ENCODE results near the gene KCNIP3.

DNA sequence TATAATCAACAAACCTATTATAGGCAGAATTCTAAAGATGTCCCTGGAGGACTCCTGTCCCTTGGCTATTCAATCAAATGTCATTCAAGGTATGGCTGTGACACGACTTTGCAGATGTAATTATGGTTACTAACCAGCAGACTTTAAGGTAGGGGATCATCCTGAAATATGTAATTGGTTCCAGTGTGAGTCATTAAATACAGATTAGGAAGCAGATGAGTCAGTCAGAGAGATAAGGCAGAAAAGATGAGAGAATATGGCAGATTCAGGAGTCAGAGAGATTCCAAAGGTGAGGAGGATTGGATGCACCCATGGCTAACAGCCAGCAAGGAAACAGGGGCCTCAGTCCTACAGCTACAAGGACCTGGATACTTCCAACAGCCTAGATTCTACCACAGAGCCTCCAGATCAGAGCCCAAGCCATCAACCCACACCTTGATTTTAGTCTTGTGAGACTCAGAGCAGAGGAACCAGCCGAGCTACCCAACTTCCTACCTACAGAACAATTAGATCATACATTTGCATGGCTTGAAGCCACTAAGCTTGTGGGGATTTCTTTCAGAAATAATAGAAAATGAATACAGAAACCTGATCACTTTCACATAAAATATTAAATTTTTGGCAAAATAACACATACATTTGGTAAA lies 34.1 kb upstream of the KCNIP3 start:
- TF ChIP-seq ZNF555 (tag by site-specific recombination; conservative IDR thresholded peaks at IDR 0.05) (no peak), ZNF792 (tag by site-specific recombination; IDR thresholded peaks at IDR 0.05) (no peak), ZNF26 (tag by site-specific recombination; IDR thresholded peaks at IDR 0.05) (no peak), ZNF549 (tag by site-specific recombination; IDR thresholded peaks at IDR 0.05) (no peak), ZSCAN4 (tag by site-specific recombination; IDR thresholded peaks at IDR 0.05) (no peak), ZNF629 (tag by site-specific recombination; IDR thresholded peaks at IDR 0.05) (no peak), OSR2 (tag by site-specific recombination; IDR thresholded peaks at IDR 0.05) (no peak), RBAK (tag by site-specific recombination; IDR thresholded peaks at IDR 0.05) (no peak), MYNN (tag by site-specific recombination; IDR thresholded peaks at IDR 0.05; ENCODE audit: borderline replicate concordance) (no peak), ZNF530 (tag by site-specific recombination; IDR thresholded peaks at IDR 0.05; ENCODE audit: low read depth) (no peak), ZNF23 (tag by site-specific recombination; IDR thresholded peaks at IDR 0.05; ENCODE audit: borderline replicate concordance) (no peak)
- TF ChIP-seq, protein P1, sequence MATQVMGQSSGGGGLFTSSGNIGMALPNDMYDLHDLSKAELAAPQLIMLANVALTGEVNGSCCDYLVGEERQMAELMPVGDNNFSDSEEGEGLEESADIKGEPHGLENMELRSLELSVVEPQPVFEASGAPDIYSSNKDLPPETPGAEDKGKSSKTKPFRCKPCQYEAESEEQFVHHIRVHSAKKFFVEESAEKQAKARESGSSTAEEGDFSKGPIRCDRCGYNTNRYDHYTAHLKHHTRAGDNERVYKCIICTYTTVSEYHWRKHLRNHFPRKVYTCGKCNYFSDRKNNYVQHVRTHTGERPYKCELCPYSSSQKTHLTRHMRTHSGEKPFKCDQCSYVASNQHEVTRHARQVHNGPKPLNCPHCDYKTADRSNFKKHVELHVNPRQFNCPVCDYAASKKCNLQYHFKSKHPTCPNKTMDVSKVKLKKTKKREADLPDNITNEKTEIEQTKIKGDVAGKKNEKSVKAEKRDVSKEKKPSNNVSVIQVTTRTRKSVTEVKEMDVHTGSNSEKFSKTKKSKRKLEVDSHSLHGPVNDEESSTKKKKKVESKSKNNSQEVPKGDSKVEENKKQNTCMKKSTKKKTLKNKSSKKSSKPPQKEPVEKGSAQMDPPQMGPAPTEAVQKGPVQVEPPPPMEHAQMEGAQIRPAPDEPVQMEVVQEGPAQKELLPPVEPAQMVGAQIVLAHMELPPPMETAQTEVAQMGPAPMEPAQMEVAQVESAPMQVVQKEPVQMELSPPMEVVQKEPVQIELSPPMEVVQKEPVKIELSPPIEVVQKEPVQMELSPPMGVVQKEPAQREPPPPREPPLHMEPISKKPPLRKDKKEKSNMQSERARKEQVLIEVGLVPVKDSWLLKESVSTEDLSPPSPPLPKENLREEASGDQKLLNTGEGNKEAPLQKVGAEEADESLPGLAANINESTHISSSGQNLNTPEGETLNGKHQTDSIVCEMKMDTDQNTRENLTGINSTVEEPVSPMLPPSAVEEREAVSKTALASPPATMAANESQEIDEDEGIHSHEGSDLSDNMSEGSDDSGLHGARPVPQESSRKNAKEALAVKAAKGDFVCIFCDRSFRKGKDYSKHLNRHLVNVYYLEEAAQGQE (tag by site-specific recombination; IDR thresholded peaks at IDR 0.05), result no peak
- TF ChIP-seq, protein P2, sequence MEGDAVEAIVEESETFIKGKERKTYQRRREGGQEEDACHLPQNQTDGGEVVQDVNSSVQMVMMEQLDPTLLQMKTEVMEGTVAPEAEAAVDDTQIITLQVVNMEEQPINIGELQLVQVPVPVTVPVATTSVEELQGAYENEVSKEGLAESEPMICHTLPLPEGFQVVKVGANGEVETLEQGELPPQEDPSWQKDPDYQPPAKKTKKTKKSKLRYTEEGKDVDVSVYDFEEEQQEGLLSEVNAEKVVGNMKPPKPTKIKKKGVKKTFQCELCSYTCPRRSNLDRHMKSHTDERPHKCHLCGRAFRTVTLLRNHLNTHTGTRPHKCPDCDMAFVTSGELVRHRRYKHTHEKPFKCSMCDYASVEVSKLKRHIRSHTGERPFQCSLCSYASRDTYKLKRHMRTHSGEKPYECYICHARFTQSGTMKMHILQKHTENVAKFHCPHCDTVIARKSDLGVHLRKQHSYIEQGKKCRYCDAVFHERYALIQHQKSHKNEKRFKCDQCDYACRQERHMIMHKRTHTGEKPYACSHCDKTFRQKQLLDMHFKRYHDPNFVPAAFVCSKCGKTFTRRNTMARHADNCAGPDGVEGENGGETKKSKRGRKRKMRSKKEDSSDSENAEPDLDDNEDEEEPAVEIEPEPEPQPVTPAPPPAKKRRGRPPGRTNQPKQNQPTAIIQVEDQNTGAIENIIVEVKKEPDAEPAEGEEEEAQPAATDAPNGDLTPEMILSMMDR (tag by site-specific recombination; IDR thresholded peaks at IDR 0.05), result no peak
